Ovary (tissue), 9 donors: Measurements from ENCODE around the gene CCL13. TPM values are rescaled to one million over a fixed set of nuclear protein-coding genes. Genes with fewer than 3 reads are reported as not detected.

Experiments
- DNase-seq, 5 donors: peaks; one replicate each; pipeline ENCODE4 v3.0.0-alpha.2; 2019 to 2020
- H3K27ac ChIP-seq, 2 donors: fragments of 200-600 bp; one replicate each; pipeline versions ENCODE4 v1.5.1 to v1.8.0; 2019 to 2022
- H3K27me3 ChIP-seq: fragments of 200-600 bp; one replicate; pipeline ENCODE4 v1.8.0; 2022
- H3K36me3 ChIP-seq: fragments of 200-600 bp; sonication (generic); one replicate; pipeline ENCODE4 v1.5.1; 2019
- H3K4me1 ChIP-seq: one replicate; pipeline ENCODE4 v1.8.1; 2013; ENCODE audit warnings: mild to moderate bottlenecking, moderate library complexity; ENCODE audit not compliant: insufficient read depth
- H3K4me3 ChIP-seq: fragments of 200-600 bp; sonication (generic); one replicate; pipeline ENCODE4 v1.5.1; 2017
- H3K9me3 ChIP-seq, 2 donors: fragments of 200-600 bp in 1 of 2; sonication (generic) in 1 of 2; one replicate each; pipeline versions ENCODE4 v1.5.1 to v1.8.1; 2013 to 2019; ENCODE audit warnings: mild to moderate bottlenecking in 1 of 2, moderate library complexity in 1 of 2
- CTCF ChIP-seq, 3 donors: fragments of 450-650 bp in 2 of 3; fragments of 200-600 bp in 1 of 3; IDR thresholded peaks; one replicate each; pipeline versions ENCODE4 v1.5.1 to v1.8.0; 2016 to 2022; ENCODE audit warnings: antibody characterized with exemption in 3 of 3, mild to moderate bottlenecking in 1 of 3
- EP300 ChIP-seq: sonication (generic); formaldehyde crosslinking; IDR thresholded peaks from one replicate; pipeline ENCODE4 v1.6.1; 2017; ENCODE audit warnings: antibody characterized with exemption
- POLR2A ChIP-seq: fragments of 450-650 bp; IDR thresholded peaks from one replicate; pipeline ENCODE4 v1.6.1; 2017; ENCODE audit warnings: antibody characterized with exemption, mild to moderate bottlenecking, moderate library complexity
- WGBS, 3 donors: extraction: QIAGEN DNeasy Blood & Tissue Kit in 1 of 3; methylation state at CpG; one replicate each; pipeline versions ENCODE4 v1.1.5 to v1.1.7; 2013 to 2017; 5-methylcytosine and 5-hydroxymethylcytosine counted together
- intact Hi-C, 4 donors: fragments of 100-400 bp; cut with DNase I; formaldehyde crosslinking; loops; one replicate each; pipeline versions ENCODE4 v1.11.0 to v1.15.1; 2022 to 2023
- polyA plus RNA-seq, 2 donors: library from polyadenylated mRNA; stranded (reverse); fragments of 200-250 nt in 1 of 2; fragments of 350-450 nt in 1 of 2; fragmentation: Illumina TruSeq in 1 of 2; extraction: RNeasy Lipid Tissue Mini Kit (QIAGEN cat#74804) in 1 of 2; gene quantifications; one replicate each; pipeline ENCODE4 v1.2.3, GENCODE V29; 2013 to 2014
- total RNA-seq, 7 donors: library from RNA; depleted of rRNA in 2 of 7; stranded (reverse); fragments of >200 nt in 2 of 7; fragmentation: NEBNext Ultra II Directional in 3 of 7; extraction: Animal tissue kit (Norgen Biotek cat#: 25700) in 3 of 7; gene quantifications; one replicate each; pipeline versions ENCODE4 v1.1.0 to v1.2.4, GENCODE V29; 2016 to 2023
- donor health status: DM: no; HTN: no; CAD: no; lungs with moderate emphysema.
- donor health status: DM: no; HTN: no; CAD: no.
- donor health status: Bipolar disorder and iron deficiency.
- donor health status: DM: yes; HTN: yes; CAD: no.
- donor health status: DM: no; HTN: no; CAD: no.
- donor health status: DM: yes; HTN: yes; CAD: no.

Gene CCL13
- total and polyA plus RNA-seq, 9 donors = 0.47 to 5.1 (median 0.59) TPM; not detected in 4

- H3K4me3 ChIP-seq = no peak overlapping the region
- H3K36me3 ChIP-seq = no peaks in the 10 kb centered on the region
- H3K9me3 ChIP-seq = no peaks in the 10 kb centered on the region
- DNase-seq = no peak
- H3K27ac ChIP-seq = no peak overlapping the region
- 18 to 26% (median 18%) methylated on average over 5 of the region's 5 CpGs for WGBS, 3 donors
- TF ChIP-seq CTCF (IDR thresholded peaks at IDR 0.05) (no peak), EP300 (no peak), POLR2A (no peak)
- peaks cover 2% of the 10 kb centered on the region for H3K4me1 ChIP-seq
- no peaks in the 10 kb centered on the region for H3K27me3 ChIP-seq
- intact Hi-C loops = no loop called here
Observed at GRCh38 chr17:34312080-34312479, 44.2 kb upstream of the CCL13 start.

- no peak for TF ChIP-seq EP300
- no peak for TF ChIP-seq POLR2A
- no peak for TF ChIP-seq CTCF (IDR thresholded peaks at IDR 0.05)
- 64 to 70% (median 67%) methylated on average over 4 of the region's 4 CpGs for WGBS, 3 donors
- Histone ChIP-seq H3K9me3 (no peaks in the 10 kb centered on the region), H3K36me3 (no peaks in the 10 kb centered on the region), H3K27me3 (no peaks in the 10 kb centered on the region), H3K27ac (no peak overlapping the region), H3K4me3 (no peak overlapping the region), H3K4me1 (no peaks in the 10 kb centered on the region)
- intact Hi-C loops = no loop called here
- no peak for DNase-seq
Observed at GRCh38 chr17:34313164-34313563, 43.1 kb upstream of the CCL13 start.

- Histone ChIP-seq H3K36me3 (no peaks in the 10 kb centered on the region), H3K4me1 (no peaks in the 10 kb centered on the region), H3K4me3 (no peak overlapping the region), H3K27ac (no peak overlapping the region), H3K27me3 (no peaks in the 10 kb centered on the region), H3K9me3 (no peaks in the 10 kb centered on the region)
- TF ChIP-seq CTCF (IDR thresholded peaks at IDR 0.05) (no peak), EP300 (no peak), POLR2A (no peak)
- 10 to 21% (median 20%) methylated on average over 4 of the region's 4 CpGs for WGBS, 3 donors
- intact Hi-C loops = no loop called here
- peak in 1 of 5 donors; percentile 49 for DNase-seq
Observed at GRCh38 chr17:34314279-34314678, 42.0 kb upstream of the CCL13 start.

- TF ChIP-seq EP300 (no peak), CTCF (IDR thresholded peaks at IDR 0.05) (no peak), POLR2A (no peak)
- intact Hi-C loops = no loop called here
Observed at GRCh38 chr17:34318474-34318873, 37.8 kb upstream of the CCL13 start.

GRCh38 chr17:34319039-34319483, 37.2 kb upstream of the CCL13 start, which contains the start of gene CCL8:
CCL8 (plus strand) TSS chr17:34319435; CDS start chr17:34319502, 67 bp downstream.
- TF ChIP-seq POLR2A (no peak), CTCF (IDR thresholded peaks at IDR 0.05) (no peak), EP300 (no peak)
- intact Hi-C loops = no loop called here

More at GRCh38 chr17:34318474-34318873, 37.8 kb upstream of the CCL13 start:
- Histone ChIP-seq H3K9me3 (no peaks in the 10 kb centered on the region), H3K4me1 (no peaks in the 10 kb centered on the region), H3K27me3 (no peaks in the 10 kb centered on the region), H3K36me3 (no peaks in the 10 kb centered on the region), H3K27ac (no peak overlapping the region), H3K4me3 (no peak overlapping the region)
- no peak for DNase-seq
- 61 to 78% (median 70%) methylated on average over 3 of the region's 3 CpGs for WGBS, 3 donors

More at GRCh38 chr17:34319039-34319483, 37.2 kb upstream of the CCL13 start, which contains the start of gene CCL8:
- no peak within 1 kb of the TSS for H3K4me3 ChIP-seq
- H3K27ac ChIP-seq = no peak within 1 kb of the TSS
- H3K9me3 ChIP-seq = no peaks in the 10 kb centered on the region
- DNase-seq = no peak
- H3K36me3 ChIP-seq = no peaks in the 10 kb centered on the region
- H3K4me1 ChIP-seq = no peaks in the 10 kb centered on the region
- no peaks in the 10 kb centered on the region for H3K27me3 ChIP-seq
- 60 to 72% (median 69%) methylated on average over 2 of the region's 2 CpGs for WGBS, 3 donors
